Measurements from ENCODE around the gene AK8.

AK8 gene

DNA sequence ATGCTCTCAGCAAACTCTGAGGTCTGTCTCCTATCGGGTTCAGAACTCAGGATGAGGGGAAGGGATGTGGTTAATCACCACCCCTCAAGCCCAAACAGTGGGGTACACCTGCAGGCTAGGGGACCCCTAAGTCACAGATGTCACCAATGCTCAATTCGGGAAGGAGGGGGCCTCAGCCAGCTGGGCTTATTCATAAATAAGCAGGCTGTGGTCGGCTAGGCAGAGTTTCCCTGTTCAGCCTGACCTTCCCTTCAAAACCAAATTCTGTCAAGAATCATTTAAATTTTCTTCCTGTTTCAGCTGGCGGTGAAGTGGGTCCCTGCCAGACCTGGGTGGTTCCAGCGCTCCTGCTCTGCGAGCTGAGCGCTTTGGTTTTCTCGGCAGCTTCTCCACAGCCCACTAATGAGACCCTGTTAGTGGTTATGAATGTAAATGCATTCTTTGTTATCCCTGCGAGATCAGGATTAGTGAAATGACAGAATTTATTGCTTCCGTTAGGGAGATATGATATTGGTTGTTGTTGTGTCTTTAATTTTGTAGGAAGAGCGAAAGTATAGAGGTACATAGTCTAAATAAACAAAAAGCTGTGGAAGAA lies 68.3 kb downstream of the AK8 start (continued):
- TF ChIP-seq, protein P1, sequence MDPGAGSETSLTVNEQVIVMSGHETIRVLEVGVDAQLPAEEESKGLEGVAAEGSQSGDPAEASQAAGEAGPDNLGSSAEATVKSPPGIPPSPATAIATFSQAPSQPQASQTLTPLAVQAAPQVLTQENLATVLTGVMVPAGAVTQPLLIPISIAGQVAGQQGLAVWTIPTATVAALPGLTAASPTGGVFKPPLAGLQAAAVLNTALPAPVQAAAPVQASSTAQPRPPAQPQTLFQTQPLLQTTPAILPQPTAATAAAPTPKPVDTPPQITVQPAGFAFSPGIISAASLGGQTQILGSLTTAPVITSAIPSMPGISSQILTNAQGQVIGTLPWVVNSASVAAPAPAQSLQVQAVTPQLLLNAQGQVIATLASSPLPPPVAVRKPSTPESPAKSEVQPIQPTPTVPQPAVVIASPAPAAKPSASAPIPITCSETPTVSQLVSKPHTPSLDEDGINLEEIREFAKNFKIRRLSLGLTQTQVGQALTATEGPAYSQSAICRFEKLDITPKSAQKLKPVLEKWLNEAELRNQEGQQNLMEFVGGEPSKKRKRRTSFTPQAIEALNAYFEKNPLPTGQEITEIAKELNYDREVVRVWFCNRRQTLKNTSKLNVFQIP (CRISPR knock-in tag; IDR thresholded peaks at IDR 0.05; ENCODE audit: borderline replicate concordance, low read depth): no peak
- no peak for TF ChIP-seq CSDC2 (CRISPR knock-in tag; IDR thresholded peaks at IDR 0.05)
- no peak for TF ChIP-seq GLIS3 (CRISPR knock-in tag; IDR thresholded peaks at IDR 0.05)
- TF ChIP-seq TOX (CRISPR knock-in tag; IDR thresholded peaks at IDR 0.05; ENCODE audit: borderline replicate concordance): no peak
- TF ChIP-seq ZNF70 (CRISPR knock-in tag; IDR thresholded peaks at IDR 0.05): no peak
- no peak for TF ChIP-seq RARB (CRISPR knock-in tag; IDR thresholded peaks at IDR 0.05)

DNA sequence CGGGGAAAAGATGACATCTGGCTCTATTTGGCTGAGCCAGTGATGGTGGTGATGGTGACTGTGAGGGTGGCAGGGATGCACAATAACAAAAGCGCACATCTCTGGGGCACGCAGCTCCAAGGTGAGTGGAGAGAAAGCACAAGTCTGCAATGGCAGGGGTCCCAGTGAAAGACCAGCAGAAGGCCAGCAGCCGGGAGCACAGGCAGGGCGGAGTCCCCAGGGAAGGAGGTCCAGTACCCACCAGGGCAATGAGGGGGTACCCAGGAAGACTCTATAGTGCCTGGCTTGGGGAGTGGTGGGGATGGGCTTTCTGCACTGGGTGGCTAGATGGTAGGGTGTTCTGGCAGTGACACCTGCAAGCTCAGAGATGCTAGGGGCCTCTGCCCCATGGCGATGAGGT lies 69.4 kb downstream of the AK8 start:
- TF ChIP-seq OSR1 (CRISPR knock-in tag; IDR thresholded peaks at IDR 0.05) (no peak), ZNF565 (CRISPR knock-in tag; conservative IDR thresholded peaks at IDR 0.05; ENCODE audit: low read depth) (no peak), PPARA (CRISPR knock-in tag; IDR thresholded peaks at IDR 0.05; ENCODE audit: borderline replicate concordance) (no peak), ZNF8 (CRISPR knock-in tag; IDR thresholded peaks at IDR 0.05) (no peak), ARNTL (CRISPR knock-in tag; IDR thresholded peaks at IDR 0.05; ENCODE audit: borderline replicate concordance, low read depth) (no peak), TCF4 (CRISPR knock-in tag; IDR thresholded peaks at IDR 0.05; ENCODE audit: borderline replicate concordance) (no peak)
- TF ChIP-seq, protein P2, sequence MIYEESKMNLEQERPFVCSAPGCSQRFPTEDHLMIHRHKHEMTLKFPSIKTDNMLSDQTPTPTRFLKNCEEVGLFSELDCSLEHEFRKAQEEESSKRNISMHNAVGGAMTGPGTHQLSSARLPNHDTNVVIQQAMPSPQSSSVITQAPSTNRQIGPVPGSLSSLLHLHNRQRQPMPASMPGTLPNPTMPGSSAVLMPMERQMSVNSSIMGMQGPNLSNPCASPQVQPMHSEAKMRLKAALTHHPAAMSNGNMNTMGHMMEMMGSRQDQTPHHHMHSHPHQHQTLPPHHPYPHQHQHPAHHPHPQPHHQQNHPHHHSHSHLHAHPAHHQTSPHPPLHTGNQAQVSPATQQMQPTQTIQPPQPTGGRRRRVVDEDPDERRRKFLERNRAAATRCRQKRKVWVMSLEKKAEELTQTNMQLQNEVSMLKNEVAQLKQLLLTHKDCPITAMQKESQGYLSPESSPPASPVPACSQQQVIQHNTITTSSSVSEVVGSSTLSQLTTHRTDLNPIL (CRISPR knock-in tag; IDR thresholded peaks at IDR 0.05; ENCODE audit: low read depth): no peak
- no peak for ATAC-seq

DNA sequence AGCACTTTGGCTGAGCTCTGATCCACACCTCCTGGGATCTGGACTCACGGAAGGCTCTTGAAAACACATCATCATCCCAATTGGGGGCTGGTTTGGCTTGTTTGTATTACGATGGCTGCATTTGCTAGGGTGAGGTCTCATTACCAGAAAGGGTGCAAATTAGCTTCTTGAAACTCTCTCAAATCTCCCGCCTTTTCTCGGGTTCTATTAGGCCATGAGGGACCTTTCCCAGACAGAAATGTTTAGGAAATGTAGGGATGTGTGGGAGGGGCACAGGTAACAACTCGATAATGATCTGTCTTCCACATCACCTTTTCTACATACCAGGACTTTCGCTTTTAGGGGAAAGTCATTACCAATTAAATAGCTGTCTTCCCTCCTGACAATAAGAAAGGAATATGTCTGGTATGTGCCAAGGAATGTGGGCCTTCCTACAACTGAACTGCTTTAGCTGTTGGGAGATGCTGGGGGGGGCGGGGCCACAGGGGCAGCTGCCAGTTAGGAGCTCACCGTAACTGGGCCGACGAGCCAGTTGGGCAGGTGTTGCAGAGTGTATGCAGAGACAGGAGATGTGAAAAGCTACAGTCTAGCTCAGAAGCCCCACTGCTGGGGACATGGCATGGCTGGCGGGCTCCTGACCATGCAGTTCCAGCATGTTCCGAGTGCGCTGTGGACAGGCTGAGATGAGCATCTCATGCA lies 71.2 kb downstream of the AK8 start:
- no peak for TF ChIP-seq TCF4 (CRISPR knock-in tag; IDR thresholded peaks at IDR 0.05; ENCODE audit: borderline replicate concordance)
- TF ChIP-seq ARNTL (CRISPR knock-in tag; IDR thresholded peaks at IDR 0.05; ENCODE audit: borderline replicate concordance, low read depth): no peak
- TF ChIP-seq ZNF565 (CRISPR knock-in tag; conservative IDR thresholded peaks at IDR 0.05; ENCODE audit: low read depth): no peak
- TF ChIP-seq ZNF70 (CRISPR knock-in tag; IDR thresholded peaks at IDR 0.05): no peak
- TF ChIP-seq ISL1 (CRISPR knock-in tag; IDR thresholded peaks at IDR 0.05): no peak
- TF ChIP-seq, protein P3, sequence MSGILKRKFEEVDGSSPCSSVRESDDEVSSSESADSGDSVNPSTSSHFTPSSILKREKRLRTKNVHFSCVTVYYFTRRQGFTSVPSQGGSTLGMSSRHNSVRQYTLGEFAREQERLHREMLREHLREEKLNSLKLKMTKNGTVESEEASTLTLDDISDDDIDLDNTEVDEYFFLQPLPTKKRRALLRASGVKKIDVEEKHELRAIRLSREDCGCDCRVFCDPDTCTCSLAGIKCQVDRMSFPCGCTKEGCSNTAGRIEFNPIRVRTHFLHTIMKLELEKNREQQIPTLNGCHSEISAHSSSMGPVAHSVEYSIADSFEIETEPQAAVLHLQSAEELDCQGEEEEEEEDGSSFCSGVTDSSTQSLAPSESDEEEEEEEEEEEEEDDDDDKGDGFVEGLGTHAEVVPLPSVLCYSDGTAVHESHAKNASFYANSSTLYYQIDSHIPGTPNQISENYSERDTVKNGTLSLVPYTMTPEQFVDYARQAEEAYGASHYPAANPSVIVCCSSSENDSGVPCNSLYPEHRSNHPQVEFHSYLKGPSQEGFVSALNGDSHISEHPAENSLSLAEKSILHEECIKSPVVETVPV (CRISPR knock-in tag; IDR thresholded peaks at IDR 0.05): no peak
- TF ChIP-seq CSDC2 (CRISPR knock-in tag; IDR thresholded peaks at IDR 0.05): no peak
- ATAC-seq: peak; percentile 37; the same call in 2 of the 3 replicates

DNA sequence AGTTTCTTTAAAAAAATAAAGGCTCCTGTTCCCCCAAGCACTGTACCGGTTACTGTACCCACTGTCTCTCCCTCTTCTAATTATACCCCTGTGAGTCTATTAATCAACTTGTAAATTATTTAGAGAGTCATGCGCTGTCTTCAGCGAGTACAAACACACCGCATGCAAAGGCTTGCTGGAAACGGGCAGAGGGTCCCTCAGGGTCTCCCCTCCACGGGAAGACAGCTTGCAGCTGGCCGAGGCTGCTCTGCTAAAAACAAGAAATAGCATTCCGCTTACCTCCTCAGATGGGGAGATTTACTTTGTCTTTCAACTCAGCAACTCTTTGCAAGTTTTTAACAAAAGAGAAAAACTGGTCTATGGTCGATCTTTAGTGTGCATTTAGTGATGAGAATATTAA lies 71.8 kb downstream of the AK8 start:
- ATAC-seq: no peak
- TF ChIP-seq ZC3H10 (CRISPR knock-in tag; IDR thresholded peaks at IDR 0.05): no peak
- TF ChIP-seq ZNF70 (CRISPR knock-in tag; IDR thresholded peaks at IDR 0.05): no peak
- TF ChIP-seq, protein P3 (CRISPR knock-in tag; IDR thresholded peaks at IDR 0.05): no peak
- TF ChIP-seq SNAI2 (CRISPR knock-in tag; IDR thresholded peaks at IDR 0.05): no peak

DNA sequence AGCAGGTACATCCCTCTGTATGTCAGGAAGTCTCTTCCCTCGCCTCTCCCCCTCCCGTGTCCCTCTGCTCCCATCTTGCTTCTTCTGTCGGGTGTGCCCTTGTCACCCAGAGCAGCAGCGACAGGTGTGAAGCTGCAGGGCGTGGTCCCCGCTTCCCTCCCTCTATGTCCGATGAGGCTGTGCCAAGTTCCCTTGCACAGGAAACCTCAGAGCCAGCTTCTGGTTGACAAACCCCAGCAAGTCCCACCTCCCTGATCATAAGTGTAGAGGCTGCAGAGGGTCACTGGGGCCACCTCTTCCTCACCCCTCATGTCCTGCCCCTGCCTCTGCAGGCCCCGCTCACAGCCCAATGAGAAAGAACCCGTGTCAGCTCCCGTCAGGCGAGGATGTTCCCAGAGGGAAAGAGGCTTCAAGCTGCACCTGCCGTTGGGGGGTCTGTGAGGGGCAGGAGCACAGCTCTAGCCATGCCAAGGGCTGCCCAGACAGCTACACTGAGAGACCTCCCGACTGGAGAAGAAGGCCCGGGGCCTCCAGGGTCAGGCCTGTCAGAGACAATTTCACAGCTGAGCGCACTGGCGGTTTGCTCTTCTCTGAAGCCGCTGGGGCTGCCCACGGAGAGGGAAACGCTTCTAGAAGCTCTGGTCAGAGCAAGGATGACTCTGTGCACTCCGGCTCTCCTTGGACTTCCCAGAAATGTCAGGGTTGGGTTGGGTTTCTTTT lies 73.3 kb downstream of the AK8 start:
- ATAC-seq: no peak
- TF ChIP-seq, protein P4, sequence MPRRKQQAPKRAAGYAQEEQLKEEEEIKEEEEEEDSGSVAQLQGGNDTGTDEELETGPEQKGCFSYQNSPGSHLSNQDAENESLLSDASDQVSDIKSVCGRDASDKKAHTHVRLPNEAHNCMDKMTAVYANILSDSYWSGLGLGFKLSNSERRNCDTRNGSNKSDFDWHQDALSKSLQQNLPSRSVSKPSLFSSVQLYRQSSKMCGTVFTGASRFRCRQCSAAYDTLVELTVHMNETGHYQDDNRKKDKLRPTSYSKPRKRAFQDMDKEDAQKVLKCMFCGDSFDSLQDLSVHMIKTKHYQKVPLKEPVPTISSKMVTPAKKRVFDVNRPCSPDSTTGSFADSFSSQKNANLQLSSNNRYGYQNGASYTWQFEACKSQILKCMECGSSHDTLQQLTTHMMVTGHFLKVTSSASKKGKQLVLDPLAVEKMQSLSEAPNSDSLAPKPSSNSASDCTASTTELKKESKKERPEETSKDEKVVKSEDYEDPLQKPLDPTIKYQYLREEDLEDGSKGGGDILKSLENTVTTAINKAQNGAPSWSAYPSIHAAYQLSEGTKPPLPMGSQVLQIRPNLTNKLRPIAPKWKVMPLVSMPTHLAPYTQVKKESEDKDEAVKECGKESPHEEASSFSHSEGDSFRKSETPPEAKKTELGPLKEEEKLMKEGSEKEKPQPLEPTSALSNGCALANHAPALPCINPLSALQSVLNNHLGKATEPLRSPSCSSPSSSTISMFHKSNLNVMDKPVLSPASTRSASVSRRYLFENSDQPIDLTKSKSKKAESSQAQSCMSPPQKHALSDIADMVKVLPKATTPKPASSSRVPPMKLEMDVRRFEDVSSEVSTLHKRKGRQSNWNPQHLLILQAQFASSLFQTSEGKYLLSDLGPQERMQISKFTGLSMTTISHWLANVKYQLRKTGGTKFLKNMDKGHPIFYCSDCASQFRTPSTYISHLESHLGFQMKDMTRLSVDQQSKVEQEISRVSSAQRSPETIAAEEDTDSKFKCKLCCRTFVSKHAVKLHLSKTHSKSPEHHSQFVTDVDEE (CRISPR knock-in tag; IDR thresholded peaks at IDR 0.05): no peak
- TF ChIP-seq ZC3H10 (CRISPR knock-in tag; IDR thresholded peaks at IDR 0.05): no peak
- TF ChIP-seq ZFP3 (CRISPR knock-in tag; IDR thresholded peaks at IDR 0.05): no peak
- no peak for TF ChIP-seq BACH2 (CRISPR knock-in tag; IDR thresholded peaks at IDR 0.05; ENCODE audit: borderline replicate concordance)
- no peak for TF ChIP-seq ZNF565 (CRISPR knock-in tag; conservative IDR thresholded peaks at IDR 0.05; ENCODE audit: low read depth)
- TF ChIP-seq ZNF8 (CRISPR knock-in tag; IDR thresholded peaks at IDR 0.05): no peak
- TF ChIP-seq, protein P2 (CRISPR knock-in tag; IDR thresholded peaks at IDR 0.05; ENCODE audit: low read depth): no peak
- TF ChIP-seq TOX (CRISPR knock-in tag; IDR thresholded peaks at IDR 0.05; ENCODE audit: borderline replicate concordance): no peak
- no peak for TF ChIP-seq SNAI2 (CRISPR knock-in tag; IDR thresholded peaks at IDR 0.05)
- TF ChIP-seq CSDC2 (CRISPR knock-in tag; IDR thresholded peaks at IDR 0.05): no peak
- no peak for TF ChIP-seq GLIS3 (CRISPR knock-in tag; IDR thresholded peaks at IDR 0.05)

Data from SK-N-SH treated with all-trans-retinoic acid at 6 μM for 48 hours (cell line).